Heart left ventricle (tissue), 13 donors: ENCODE measurements around the gene INPP4A.

Experiments used
- POLR2A ChIP-seq, 2 donors: fragments of 450-650 bp; IDR thresholded peaks; one replicate each; pipeline ENCODE4 v1.6.1; 2017; ENCODE audit warnings: antibody characterized with exemption in 2 of 2, mild to moderate bottlenecking in 2 of 2, moderate library complexity in 2 of 2
- TF ChIP-seq, protein P1 (sequence below), 12 donors: fragments of 200-600 bp; sonication (generic) in 4 of 12; IDR thresholded peaks; one replicate each; pipeline versions ENCODE4 v1.5.0 to v1.8.0; 2018 to 2022; ENCODE audit warnings: antibody characterized with exemption in 12 of 12, mild to moderate bottlenecking in 5 of 12
- donor health status: ischemic (EF 13 %, LVEDD 7.1; RV severe dilation, severe dysfunction).
- donor health status: DM: no; HTN: yes; CAD: no.
- donor health status: DM: no; HTN: no; CAD: no.
- donor health status: ischemic (EF 25% LVEDD 6.9; RV normal size, moderate dysfunction).
- donor health status: ischemic (EF 25% LVEDD 5.7; RV mildly dilated, moderate dysfunction).
- donor health status: ischemic (EF 35%, LVEDD 5.7; RV mildly dilated, moderate dysfunction).
- donor health status: nonischemic (EF 11% LVEDD 7.7; RV severe dilation, severe dysfunction).
- donor health status: DM: yes; HTN: yes; CAD: no.
- donor health status: PGD.
- donor health status: ischemic (EF 29% LVEDD 5.4; RV normal size, mild dysfunction).
- donor health status: nonischemic (EF 23%, LVEDD 6.1; RV moderate dilation, normal function).

DNA sequence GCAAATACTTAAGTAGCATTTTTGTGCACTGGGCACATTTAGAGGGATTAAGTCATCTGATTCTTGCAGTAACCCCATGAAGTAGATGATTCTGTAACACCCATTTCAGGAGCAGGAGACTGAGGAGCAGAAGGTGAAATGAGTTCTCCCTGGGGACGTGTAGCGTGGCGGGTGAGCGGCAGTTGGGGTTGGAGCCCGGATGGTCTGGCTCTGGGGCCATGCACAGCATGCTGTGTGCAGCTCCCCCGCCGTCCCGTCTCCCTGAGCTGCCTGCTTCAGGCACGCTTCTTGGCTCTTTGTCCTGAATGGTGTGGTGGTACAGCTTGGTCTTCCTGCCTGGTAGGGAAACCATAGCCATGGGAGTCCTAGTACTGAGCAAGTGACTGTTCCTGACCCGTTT is 32.4 kb downstream of the INPP4A start:
- TF ChIP-seq, protein P1, sequence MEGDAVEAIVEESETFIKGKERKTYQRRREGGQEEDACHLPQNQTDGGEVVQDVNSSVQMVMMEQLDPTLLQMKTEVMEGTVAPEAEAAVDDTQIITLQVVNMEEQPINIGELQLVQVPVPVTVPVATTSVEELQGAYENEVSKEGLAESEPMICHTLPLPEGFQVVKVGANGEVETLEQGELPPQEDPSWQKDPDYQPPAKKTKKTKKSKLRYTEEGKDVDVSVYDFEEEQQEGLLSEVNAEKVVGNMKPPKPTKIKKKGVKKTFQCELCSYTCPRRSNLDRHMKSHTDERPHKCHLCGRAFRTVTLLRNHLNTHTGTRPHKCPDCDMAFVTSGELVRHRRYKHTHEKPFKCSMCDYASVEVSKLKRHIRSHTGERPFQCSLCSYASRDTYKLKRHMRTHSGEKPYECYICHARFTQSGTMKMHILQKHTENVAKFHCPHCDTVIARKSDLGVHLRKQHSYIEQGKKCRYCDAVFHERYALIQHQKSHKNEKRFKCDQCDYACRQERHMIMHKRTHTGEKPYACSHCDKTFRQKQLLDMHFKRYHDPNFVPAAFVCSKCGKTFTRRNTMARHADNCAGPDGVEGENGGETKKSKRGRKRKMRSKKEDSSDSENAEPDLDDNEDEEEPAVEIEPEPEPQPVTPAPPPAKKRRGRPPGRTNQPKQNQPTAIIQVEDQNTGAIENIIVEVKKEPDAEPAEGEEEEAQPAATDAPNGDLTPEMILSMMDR (IDR thresholded peaks at IDR 0.05): no peak
- no peak for TF ChIP-seq POLR2A (IDR thresholded peaks at IDR 0.05)
